HG02678 (cell line): ENCODE results near the gene SLC26A1.
"Not testable (repeated sequence)": the region's sequence is repeated elsewhere in the genome, so short reads cannot be mapped to it uniquely, and the experiment has no call there.

ENCODE experiments used
- ATAC-seq: cut with Tn5 transposase; IDR thresholded peaks from one replicate; pipeline ENCODE4 v1.9.1; 2021; ENCODE audit warnings: mild to moderate bottlenecking, moderate library complexity; ENCODE audit not compliant: unreplicated experiment

The SLC26A1 gene

GRCh38 chr4:955931-956381, 37.2 kb downstream of the SLC26A1 start:
- no peak for ATAC-seq

GRCh38 chr4:955161-955921, 37.9 kb downstream of the SLC26A1 start:
- no peak for ATAC-seq

DNA sequence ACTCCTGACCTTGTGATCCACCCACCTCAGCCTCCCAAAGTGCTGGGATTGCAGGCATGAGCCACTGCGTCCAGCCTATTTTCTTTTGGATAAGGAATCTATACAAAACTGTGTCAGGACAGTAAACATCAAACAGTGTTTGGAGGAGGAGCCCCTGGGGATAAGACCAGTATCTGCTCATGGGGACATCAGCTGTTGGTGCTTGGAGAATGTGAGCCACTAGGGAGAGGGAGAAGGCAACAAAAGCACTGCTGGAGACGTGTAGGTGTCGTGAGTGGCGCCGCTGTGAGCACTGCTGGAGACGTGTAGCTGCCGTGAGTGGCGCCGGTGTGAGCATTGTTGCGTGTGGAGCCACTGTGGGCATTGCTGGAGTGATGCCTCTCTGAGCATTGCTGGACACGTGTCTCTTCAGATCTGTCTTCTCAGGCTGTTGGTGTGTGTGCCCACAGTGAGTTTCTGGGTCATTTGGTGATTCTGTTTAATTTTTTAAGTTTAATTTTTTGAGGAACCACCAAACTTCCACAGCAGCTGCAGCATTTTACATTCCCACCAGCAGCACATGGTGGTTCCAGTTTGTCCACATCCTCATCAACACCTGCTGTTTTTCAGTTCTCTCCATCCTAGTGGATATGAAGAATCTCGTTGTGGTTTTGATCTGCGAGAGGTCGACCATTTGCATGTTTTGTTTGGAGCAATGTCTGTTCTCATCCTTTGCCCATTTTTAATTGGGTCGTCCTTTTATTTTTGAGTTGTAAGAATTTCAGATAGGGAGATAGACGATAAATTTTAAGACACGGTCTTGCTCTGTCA, 38.8 kb downstream of the SLC26A1 start:
- ATAC-seq = no peak

DNA sequence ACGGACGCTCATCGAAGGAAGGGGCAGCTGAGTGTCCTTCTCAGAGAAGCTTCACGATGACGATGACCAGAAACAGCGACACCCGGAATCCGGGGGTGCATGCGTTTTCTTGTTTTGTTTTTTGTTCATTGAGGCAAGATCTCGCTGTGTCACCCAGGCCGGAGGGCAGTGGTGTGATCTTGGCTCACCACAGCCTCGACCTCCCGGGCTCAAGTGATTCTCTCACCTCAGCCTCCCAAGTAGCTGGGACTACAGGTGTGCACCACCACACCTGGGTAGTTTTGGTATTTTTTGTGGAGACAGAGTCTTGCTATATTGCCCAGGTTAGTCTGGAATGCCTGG, 39.7 kb downstream of the SLC26A1 start:
- no peak for ATAC-seq

GRCh38 chr4:952881-953573, 40.2 kb downstream of the SLC26A1 start:
- ATAC-seq = no peak

DNA sequence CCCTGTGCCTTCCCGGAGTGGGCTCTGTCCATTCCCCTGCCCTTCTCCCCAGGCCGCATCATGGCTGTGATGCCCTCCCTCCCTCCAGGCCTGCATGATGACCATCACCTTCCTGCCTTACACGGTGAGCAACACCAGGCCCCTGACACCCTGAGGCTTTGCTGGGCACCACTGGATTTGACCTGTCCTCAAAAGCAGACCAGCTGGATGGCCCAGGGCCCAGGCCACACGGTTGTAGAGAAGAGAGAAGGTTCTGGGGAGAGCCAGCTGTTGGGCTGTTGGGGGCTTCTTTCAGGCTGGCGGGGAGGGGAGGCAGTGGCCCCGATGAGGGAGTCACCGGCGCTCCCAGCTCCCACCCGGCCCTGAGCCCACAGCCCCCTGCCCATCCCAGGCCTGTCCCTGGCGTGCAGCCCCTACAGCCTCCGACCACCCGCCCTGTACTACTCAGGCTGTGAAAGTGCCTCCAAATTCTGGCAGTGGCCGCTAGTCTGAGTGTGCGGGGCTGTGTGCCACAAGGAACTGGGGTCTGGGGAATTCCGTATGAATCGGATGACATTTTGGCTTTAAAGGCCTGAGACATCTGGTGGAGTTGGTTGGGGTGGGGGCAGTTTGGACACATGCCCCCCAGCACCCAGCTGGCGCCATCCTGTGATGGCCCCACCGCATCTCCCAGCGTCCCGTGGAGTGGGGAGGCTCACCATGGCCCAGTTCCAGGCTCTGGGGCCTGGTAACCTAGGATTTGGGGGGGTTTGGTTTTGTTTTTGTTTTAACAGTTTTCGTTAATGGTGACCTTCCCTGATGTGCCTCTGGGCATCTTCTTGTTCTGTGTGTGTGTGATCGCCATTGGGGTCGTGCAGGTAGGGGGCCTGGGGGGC, 41.4 kb downstream of the SLC26A1 start:
- ATAC-seq = no peak

DNA sequence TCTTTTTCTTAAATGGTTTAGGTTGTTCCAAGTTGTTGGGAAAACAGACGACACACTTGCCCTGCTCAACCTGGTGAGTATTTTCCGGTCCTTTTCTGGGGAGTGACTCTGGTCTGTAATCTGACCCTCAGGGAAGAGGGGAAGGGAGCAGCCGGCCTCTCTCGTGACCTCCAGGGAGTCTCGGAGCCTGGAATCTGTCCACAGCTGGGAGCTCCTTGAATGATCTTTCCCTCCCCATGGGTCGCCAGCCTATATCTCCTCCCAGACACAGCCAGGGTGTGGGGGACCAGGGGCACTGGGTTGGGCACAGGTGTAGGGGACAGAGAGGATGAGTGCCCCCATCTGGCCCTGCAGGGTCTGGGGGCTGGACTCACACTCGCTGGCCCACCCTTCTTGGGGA, 42.0 kb downstream of the SLC26A1 start:
- no peak for ATAC-seq

- ATAC-seq = no peak
These were observed 42.8 kb downstream of the SLC26A1 start for GRCh38 chr4:950136-951020.

DNA sequence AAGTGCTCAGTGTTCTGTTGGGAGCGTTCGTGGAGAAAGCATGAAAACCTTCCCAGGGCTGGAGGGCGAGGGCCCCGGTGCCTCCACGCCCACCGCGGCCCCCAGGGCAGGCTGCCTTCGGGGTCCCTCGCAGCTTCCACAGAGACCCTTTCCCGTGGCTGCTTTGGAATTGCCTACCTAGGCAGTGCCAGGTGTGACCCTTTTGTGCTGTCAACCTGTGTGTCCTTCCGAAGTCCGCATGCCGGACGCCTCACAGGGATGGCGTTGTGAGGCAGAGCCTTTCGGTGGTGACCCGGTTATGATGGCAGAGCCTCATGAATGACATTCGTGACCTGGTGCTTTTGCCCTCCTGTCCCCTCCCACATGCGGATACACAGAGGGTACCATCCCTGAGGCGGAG, 43.5 kb downstream of the SLC26A1 start:
- ATAC-seq = no peak

DNA sequence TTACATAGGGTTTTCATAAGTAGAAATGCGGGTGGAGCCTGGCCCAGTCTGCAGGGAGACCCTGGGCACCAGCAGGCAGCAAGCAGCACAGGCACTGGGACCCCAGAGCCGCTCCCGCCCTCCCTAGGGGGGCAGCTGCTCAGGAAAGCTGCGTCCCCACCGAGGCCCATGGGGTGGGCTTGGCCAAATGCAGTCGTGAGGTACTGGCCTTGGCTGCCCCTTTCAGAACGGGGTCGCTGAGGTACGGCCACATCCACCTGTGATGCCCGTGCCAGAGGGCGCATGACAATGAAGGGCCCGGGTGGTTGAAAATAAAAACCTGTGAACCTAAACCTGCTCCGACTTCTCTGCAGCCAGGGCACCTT, 44.3 kb downstream of the SLC26A1 start:
- no peak for ATAC-seq

DNA sequence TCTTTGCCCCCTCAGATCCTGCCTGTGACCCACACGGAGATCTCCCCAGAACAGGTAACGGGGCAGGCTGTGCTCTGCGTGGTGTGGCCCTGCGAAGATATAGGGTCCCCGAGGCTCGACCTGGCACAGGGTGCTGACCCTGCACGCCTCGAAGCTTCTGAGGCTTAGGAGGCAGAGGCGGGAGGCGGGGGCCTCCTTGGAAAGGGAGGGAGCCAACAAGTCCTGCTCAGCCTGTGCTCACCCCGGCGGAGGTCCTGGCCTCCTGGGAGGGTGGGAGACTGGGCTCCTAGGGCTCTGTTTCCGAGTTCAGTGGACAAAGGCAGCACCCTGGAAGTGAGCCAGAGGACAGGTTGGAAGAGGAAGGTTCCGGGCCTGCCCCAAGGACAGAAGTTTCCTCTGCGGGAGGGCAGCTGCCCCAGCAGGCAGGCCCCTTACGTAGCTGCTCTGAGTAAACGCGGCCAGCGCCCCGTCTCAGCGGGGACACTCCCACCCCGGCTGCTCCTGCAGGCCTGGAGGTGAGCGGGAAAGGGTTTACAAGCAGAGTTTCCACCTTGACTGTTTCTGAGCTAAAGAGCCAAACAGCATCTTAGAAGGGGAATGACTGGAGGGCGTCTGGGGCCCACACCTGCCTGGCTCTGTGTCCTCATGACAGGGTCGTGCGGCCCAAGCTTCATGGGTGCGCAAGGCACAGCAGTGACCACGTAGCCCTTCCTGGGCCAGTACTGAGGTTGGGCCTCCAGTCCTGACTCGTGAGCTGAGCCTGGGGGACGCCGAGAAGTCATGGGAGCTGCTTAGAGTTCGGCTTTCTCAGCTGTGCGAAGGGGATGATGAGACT, 44.9 kb downstream of the SLC26A1 start:
- no peak for ATAC-seq

DNA sequence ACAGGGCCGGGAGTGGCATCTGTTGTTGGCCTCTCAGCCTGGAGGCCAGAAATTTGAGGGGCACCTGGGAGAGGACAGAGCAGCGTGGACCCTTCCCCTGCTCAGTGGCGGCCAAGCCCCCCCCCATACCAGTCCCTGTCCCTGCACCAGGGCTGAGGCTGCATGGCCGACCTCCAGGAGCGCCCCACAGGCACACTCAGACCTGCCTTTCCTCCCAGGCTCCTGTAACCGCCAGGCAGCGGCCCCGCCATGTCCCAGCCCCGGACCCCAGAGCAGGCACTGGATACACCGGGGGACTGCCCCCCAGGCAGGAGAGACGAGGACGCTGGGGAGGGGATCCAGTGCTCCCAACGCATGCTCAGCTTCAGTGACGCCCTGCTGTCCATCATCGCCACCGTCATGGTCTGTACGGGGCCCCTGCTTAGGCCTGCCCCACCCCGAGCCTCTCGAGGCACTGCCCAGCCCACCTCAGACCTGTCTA, 45.7 kb downstream of the SLC26A1 start:
- no peak for ATAC-seq

GRCh38 chr4:946517-947471, 46.4 kb downstream of the SLC26A1 start:
- ATAC-seq = no peak

DNA sequence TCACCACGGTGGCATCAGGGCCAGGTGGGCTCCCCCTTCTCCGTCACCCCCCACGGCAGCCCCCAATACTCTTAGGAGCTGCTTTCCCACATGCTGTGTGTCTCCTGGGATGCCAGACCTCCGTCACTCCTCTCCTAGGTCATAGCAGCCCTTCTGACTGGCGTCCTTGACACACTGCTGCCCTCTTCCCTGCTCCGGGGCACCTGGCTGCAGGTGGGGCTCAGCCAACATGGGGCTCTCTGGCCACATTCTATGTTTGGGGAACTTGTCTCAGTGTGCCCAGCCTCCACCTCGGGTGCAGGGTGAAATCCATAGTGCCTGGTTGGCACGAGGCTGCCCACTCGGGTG, 47.1 kb downstream of the SLC26A1 start:
- no peak for ATAC-seq

DNA sequence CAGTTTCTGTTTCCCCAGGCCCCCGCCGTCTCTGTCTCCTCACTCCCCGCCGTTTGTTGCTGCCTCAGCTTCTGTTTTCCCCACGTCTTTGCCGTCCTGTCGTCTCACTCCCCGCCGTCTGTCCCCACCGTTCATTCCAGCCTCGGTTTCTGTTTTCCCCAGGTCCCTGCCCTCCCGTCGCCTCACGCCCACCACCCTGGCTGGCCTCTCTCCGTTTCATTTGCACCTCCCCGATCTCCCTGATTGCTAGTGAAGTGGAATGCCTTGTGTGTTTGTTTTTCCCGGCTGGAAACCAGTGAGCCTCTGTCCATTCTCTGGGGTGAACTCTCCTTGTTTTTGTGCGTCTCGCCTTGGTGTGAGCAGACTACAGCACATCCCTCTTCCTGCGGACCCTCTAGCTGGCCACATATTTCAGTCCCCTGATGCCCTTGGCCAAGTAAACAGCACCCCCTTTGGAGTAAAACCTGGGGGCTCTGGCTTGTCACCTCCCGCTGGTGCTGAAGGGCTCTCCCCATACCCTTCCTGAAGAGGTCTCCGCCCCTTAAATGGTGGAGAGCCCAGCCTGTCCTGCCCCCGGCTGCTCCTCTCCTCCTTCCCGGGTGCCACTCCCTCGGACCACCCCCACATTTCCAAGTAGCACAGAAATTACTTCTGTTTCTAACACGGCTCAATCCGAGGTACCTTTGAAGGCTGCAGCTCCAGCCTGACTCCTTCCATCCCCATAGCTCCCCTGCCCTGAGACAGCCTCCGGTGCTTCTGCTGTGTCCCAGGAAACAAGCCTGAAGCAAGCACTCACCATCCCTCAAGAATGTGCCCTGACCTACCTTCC, 47.7 kb downstream of the SLC26A1 start:
- ATAC-seq = no peak

DNA sequence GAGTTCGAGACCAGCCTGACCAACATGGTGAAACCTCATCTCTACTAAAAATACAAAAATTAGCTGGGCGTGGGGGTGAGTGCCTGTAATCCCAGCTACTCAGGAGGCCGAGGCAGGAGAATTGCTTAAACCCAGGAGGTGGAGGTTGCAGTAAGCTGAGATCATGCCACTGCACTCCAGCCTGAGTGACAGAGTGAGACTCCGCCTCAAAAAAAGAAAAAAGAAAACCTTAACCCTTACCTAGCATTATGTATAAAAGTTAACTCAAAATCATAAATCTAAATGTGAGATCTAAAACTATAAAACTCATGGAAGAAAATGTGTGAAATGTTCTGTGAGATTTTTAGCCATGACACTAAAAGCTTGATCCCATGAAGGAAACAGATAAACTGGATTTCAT, 53.7 kb downstream of the SLC26A1 start:
- ATAC-seq = not testable (repeated sequence)
